ENCODE results near the gene ZSWIM4. TPM values are rescaled to one million over a fixed set of nuclear protein-coding genes. Genes with fewer than 3 reads are reported as not detected.

Gene ZSWIM4
- polyA plus RNA-seq, 1 donor from 2014 or later, result 4.7 TPM

- TF ChIP-seq SMC3 (conservative IDR thresholded peaks at IDR 0.05; ENCODE audit: poor library complexity) (no peak), CTCF (IDR thresholded peaks at IDR 0.05; ENCODE audit: poor library complexity, severe bottlenecking) (no peak), MXI1 (conservative IDR thresholded peaks at IDR 0.05; ENCODE audit: poor library complexity, severe bottlenecking) (no peak), TAF1 (IDR thresholded peaks at IDR 0.05; ENCODE audit: low read depth) (no peak)
- no peaks in the 10 kb centered on the region for H3K27me3 ChIP-seq (ENCODE audit: insufficient read depth, low read depth, low read length)
- H3K36me3 ChIP-seq (ENCODE audit: insufficient read depth, low read length), result no peaks in the 10 kb centered on the region
- no peaks in the 10 kb centered on the region for H4K20me1 ChIP-seq (ENCODE audit: insufficient read depth)
- H2AFZ ChIP-seq (ENCODE audit: low read depth, low read length), result peak overlapping the region; percentile 37
- no peaks in the 10 kb centered on the region for H3K9me2 ChIP-seq (ENCODE audit: insufficient read depth, low read length)
- H3K9me3 ChIP-seq (ENCODE audit: low read length), result no peaks in the 10 kb centered on the region
- H3K9ac ChIP-seq (ENCODE audit: low read length), result peak overlapping the region; percentile 87
- H3K4me3 ChIP-seq (ENCODE audit: low read length), result peak overlapping the region; percentile 77
- peaks cover 18% of the 10 kb centered on the region for H3K79me2 ChIP-seq (replicated peaks; ENCODE audit: insufficient read depth, low read length)
- H3K4me2 ChIP-seq (ENCODE audit: low read length), result peak overlapping the region; percentile 92
- H3F3A ChIP-seq (ENCODE audit: insufficient read depth, low read length, poor library complexity, severe bottlenecking), result no peaks in the 10 kb centered on the region
- H3K27ac ChIP-seq (ENCODE audit: low read length), result no peak overlapping the region
Observed at GRCh38 chr19:13796301-13797057, 1.2 kb downstream of the ZSWIM4 start.

- no peak for TF ChIP-seq SMC3 (conservative IDR thresholded peaks at IDR 0.05; ENCODE audit: poor library complexity)
- TF ChIP-seq EZH2 (IDR thresholded peaks at IDR 0.05; ENCODE audit: borderline replicate concordance, insufficient read depth, low read length, poor library complexity, severe bottlenecking), result no peak
- no peak for TF ChIP-seq RAD21 (conservative IDR thresholded peaks at IDR 0.05)
- TF ChIP-seq CTCF (IDR thresholded peaks at IDR 0.05; ENCODE audit: poor library complexity, severe bottlenecking), result no peak
- TF ChIP-seq MXI1 (conservative IDR thresholded peaks at IDR 0.05; ENCODE audit: poor library complexity, severe bottlenecking), result no peak
- TF ChIP-seq TAF1 (IDR thresholded peaks at IDR 0.05; ENCODE audit: low read depth), result no peak
- TF ChIP-seq REST (IDR thresholded peaks at IDR 0.05; ENCODE audit: borderline replicate concordance), result no peak
- no peak for TF ChIP-seq EP300 (conservative IDR thresholded peaks at IDR 0.05; ENCODE audit: poor library complexity, severe bottlenecking)
- TF ChIP-seq POLR2AphosphoS5 (IDR thresholded peaks at IDR 0.05), result no peak
- Histone ChIP-seq H3K36me3 (ENCODE audit: insufficient read depth, low read length) (no peaks in the 10 kb centered on the region), H4K20me1 (ENCODE audit: insufficient read depth) (no peaks in the 10 kb centered on the region), H3K27me3 (ENCODE audit: insufficient read depth, low read depth, low read length) (no peaks in the 10 kb centered on the region), H3F3A (ENCODE audit: insufficient read depth, low read length, poor library complexity, severe bottlenecking) (no peaks in the 10 kb centered on the region), H3K9me2 (ENCODE audit: insufficient read depth, low read length) (no peaks in the 10 kb centered on the region), H3K27ac (ENCODE audit: low read length) (no peak overlapping the region), H3K9ac (ENCODE audit: low read length) (no peak overlapping the region), H3K4me3 (ENCODE audit: low read length) (peak overlapping the region; percentile 77), H2AFZ (ENCODE audit: low read depth, low read length) (no peak overlapping the region), H3K9me3 (ENCODE audit: low read length) (no peaks in the 10 kb centered on the region), H3K79me2 (replicated peaks; ENCODE audit: insufficient read depth, low read length) (peaks cover 18% of the 10 kb centered on the region), H3K4me2 (ENCODE audit: low read length) (no peak overlapping the region)
Observed at GRCh38 chr19:13797058-13797440, 1.8 kb downstream of the ZSWIM4 start.

Data from neural cell (in vitro differentiated cells).